H1 (cell line): ENCODE results near the gene KRTCAP2. TPM values are rescaled to one million over a fixed set of nuclear protein-coding genes. Genes with fewer than 3 reads are reported as not detected.

Source experiments
- CTCF ChIA-PET: fragments of 300-600 bp; sonication (Branson Sonifier 250); formaldehyde crosslinking; loops from one replicate; lab custom pipeline; 2021; ENCODE audit not compliant: partially characterized antibody; lab: Charles Lee
- POLR2A ChIA-PET: fragments of 300-600 bp; sonication (Branson Sonifier 250); formaldehyde crosslinking; loops from one replicate; lab custom pipeline; 2021; ENCODE audit warnings: inconsistent platforms; ENCODE audit not compliant: partially characterized antibody; lab: Charles Lee
- DNase-seq, 2 experiments: peaks; one replicate each; pipeline versions ENCODE4 v3.0.0 to v3.0.0-alpha.2; 2010 to 2022; ENCODE audit warnings: low spot score in 2 of 2, low read depth in 1 of 2, mixed read lengths in 1 of 2
- FAIRE-seq: peaks from 2 replicates; lab custom pipeline; 2011; peaks lifted over from hg19 to GRCh38; lab: Jason Lieb, UNC
- H2AFZ ChIP-seq: 2 replicates; pipeline ENCODE4 v1.8.1; 2012; ENCODE audit warnings: low read length, inconsistent platforms
- H2AK5ac ChIP-seq: 2 replicates; pipeline ENCODE4 v1.6.1; 2013; ENCODE audit warnings: low read depth, low read length
- H2BK120ac ChIP-seq: replicated peaks from 2 replicates; pipeline ENCODE3; 2013; ENCODE audit warnings: low read depth, low read length, inconsistent platforms
- H2BK12ac ChIP-seq: 2 replicates; pipeline ENCODE4 v1.6.1; 2013; ENCODE audit warnings: low read depth, low read length
- H2BK15ac ChIP-seq: 2 replicates; pipeline ENCODE4 v1.6.1; 2013; ENCODE audit warnings: low read length
- H2BK20ac ChIP-seq: 2 replicates; pipeline ENCODE4 v1.6.1; 2013; ENCODE audit warnings: low read length
- H2BK5ac ChIP-seq: 2 replicates; pipeline ENCODE4 v1.6.1; 2013; ENCODE audit warnings: low read depth, low read length
- H3K14ac ChIP-seq: 2 replicates; pipeline ENCODE4 v1.6.1; 2013; ENCODE audit warnings: inconsistent platforms; ENCODE audit not compliant: insufficient read length
- H3K18ac ChIP-seq: 2 replicates; pipeline ENCODE4 v1.6.1; 2013; ENCODE audit warnings: low read length; ENCODE audit errors: extremely low read depth
- H3K23ac ChIP-seq: 2 replicates; pipeline ENCODE4 v1.6.1; 2013; ENCODE audit warnings: inconsistent platforms; ENCODE audit not compliant: insufficient read length
- H3K23me2 ChIP-seq: 2 replicates; pipeline ENCODE4 v1.6.1; 2013; ENCODE audit warnings: low read depth, low read length
- H3K27ac ChIP-seq: 2 replicates; pipeline ENCODE4 v1.6.1; 2011; ENCODE audit warnings: low read depth, low read length, inconsistent platforms
- H3K27me3 ChIP-seq, 4 experiments: replicated peaks in 1 of 4; 1 replicate in 1 of 4; 2 replicates in 3 of 4; pipeline versions ENCODE4 v1.6.1 to v1.8.1; 2011 to 2013; ENCODE audit warnings: low read length in 3 of 4, mild to moderate bottlenecking in 3 of 4, inconsistent platforms in 2 of 4, mixed read lengths in 2 of 4, moderate library complexity in 1 of 4; ENCODE audit not compliant: control insufficient read depth in 3 of 4, insufficient read depth in 3 of 4; ENCODE audit errors: extremely low read depth in 1 of 4
- H3K36me3 ChIP-seq, 4 experiments: 2 replicates each; pipeline versions ENCODE4 v1.6.1 to v1.8.1; 2011 to 2013; ENCODE audit warnings: mild to moderate bottlenecking in 4 of 4, low read length in 3 of 4, moderate library complexity in 2 of 4, control low read depth in 1 of 4, inconsistent platforms in 1 of 4; ENCODE audit not compliant: insufficient read depth in 4 of 4, control insufficient read depth in 2 of 4
- H3K4ac ChIP-seq: replicated peaks from 2 replicates; pipeline ENCODE3; 2013; ENCODE audit warnings: low read length, low read depth, mixed read lengths, inconsistent platforms; ENCODE audit not compliant: insufficient read length
- H3K4me1 ChIP-seq, 4 experiments: replicated peaks in 1 of 4; 1 replicate in 1 of 4; 2 replicates in 3 of 4; pipeline versions ENCODE4 v1.6.1 to v1.8.1; 2011 to 2013; ENCODE audit warnings: low read length in 3 of 4, inconsistent platforms in 2 of 4, mixed read lengths in 1 of 4; ENCODE audit not compliant: insufficient read depth in 4 of 4, control insufficient read depth in 3 of 4
- H3K4me2 ChIP-seq, 2 experiments: 2 replicates each; pipeline versions ENCODE4 v1.6.1 to v1.8.1; 2011 to 2013; ENCODE audit warnings: low read depth in 2 of 2, low read length in 2 of 2, control low read depth in 1 of 2, inconsistent platforms in 1 of 2, mild to moderate bottlenecking in 1 of 2; ENCODE audit not compliant: insufficient read depth in 1 of 2
- H3K4me3 ChIP-seq, 4 experiments: fragments of 200-600, 300-600 bp in 1 of 4; sonication (generic), shearing (Covaris generic), sonication (Bioruptor Twin) in 1 of 4; 2 replicates each; pipeline versions ENCODE4 v1.5.1 to v1.8.1; 2011 to 2016; ENCODE audit warnings: low read length in 4 of 4, low read depth in 3 of 4, control low read depth in 2 of 4, inconsistent platforms in 2 of 4, mild to moderate bottlenecking in 2 of 4, mixed read lengths in 1 of 4, moderate library complexity in 1 of 4; ENCODE audit not compliant: insufficient read depth in 2 of 4; ENCODE audit errors: extremely low read depth in 1 of 4
- H3K56ac ChIP-seq: replicated peaks from 2 replicates; pipeline ENCODE3; 2013; ENCODE audit warnings: low read depth, mild to moderate bottlenecking, mixed read lengths, low read length, inconsistent platforms; ENCODE audit not compliant: insufficient read length
- H3K79me1 ChIP-seq: 2 replicates; pipeline ENCODE4 v1.6.1; 2013; ENCODE audit warnings: low read depth, low read length, control low read depth
- H3K79me2 ChIP-seq, 2 experiments: 2 replicates each; pipeline versions ENCODE4 v1.6.1 to v1.8.1; 2012 to 2013; ENCODE audit warnings: low read length in 2 of 2, mild to moderate bottlenecking in 2 of 2, inconsistent platforms in 1 of 2; ENCODE audit not compliant: insufficient read depth in 2 of 2, control insufficient read depth in 1 of 2
- H3K9ac ChIP-seq, 4 experiments: replicated peaks in 1 of 4; 1 replicate in 1 of 4; 2 replicates in 3 of 4; pipeline versions ENCODE4 v1.6.1 to v1.8.1; 2011 to 2013; ENCODE audit warnings: low read depth in 3 of 4, low read length in 3 of 4, control low read depth in 2 of 4, mild to moderate bottlenecking in 2 of 4, moderate library complexity in 2 of 4, inconsistent platforms in 1 of 4; ENCODE audit errors: extremely low read depth in 1 of 4
- H3K9me3 ChIP-seq, 2 experiments: 2 replicates each; pipeline versions ENCODE4 v1.6.1 to v1.8.1; 2012 to 2013; ENCODE audit warnings: mild to moderate bottlenecking in 2 of 2, moderate library complexity in 2 of 2, control low read depth in 1 of 2, inconsistent platforms in 1 of 2, low read depth in 1 of 2, low read length in 1 of 2, mixed read lengths in 1 of 2; ENCODE audit not compliant: insufficient read depth in 2 of 2
- H4K20me1 ChIP-seq, 2 experiments: replicated peaks in 1 of 2; 2 replicates each; pipeline versions ENCODE3 to v1.8.1; 2011 to 2013; ENCODE audit warnings: inconsistent platforms in 2 of 2, low read length in 2 of 2, mild to moderate bottlenecking in 1 of 2; ENCODE audit not compliant: insufficient read depth in 2 of 2, control insufficient read depth in 1 of 2
- H4K5ac ChIP-seq: 2 replicates; pipeline ENCODE4 v1.6.1; 2013; ENCODE audit warnings: low read length, low read depth, mixed read lengths, inconsistent platforms; ENCODE audit not compliant: insufficient read length
- H4K8ac ChIP-seq: 2 replicates; pipeline ENCODE4 v1.8.0; 2013; ENCODE audit warnings: mild to moderate bottlenecking, moderate library complexity, low read length, inconsistent platforms; ENCODE audit not compliant: insufficient read depth; ENCODE audit errors: extremely low read depth
- H4K91ac ChIP-seq: replicated peaks from 2 replicates; pipeline ENCODE3; 2013; ENCODE audit warnings: low read length, mixed read lengths, inconsistent platforms; ENCODE audit not compliant: insufficient read length
- E2F6 ChIP-seq: IDR thresholded peaks from 2 replicates; pipeline ENCODE4 v1.6.1; 2012; ENCODE audit warnings: inconsistent platforms
- KDM5A ChIP-seq: fragments of 200-600 bp; IDR thresholded peaks from 2 replicates; pipeline ENCODE4 v1.7.1; 2012; ENCODE audit warnings: mild to moderate bottlenecking, low read length, inconsistent platforms, mixed read lengths
- POLR2A ChIP-seq, 2 experiments: IDR thresholded peaks; 1 replicate in 1 of 2; 2 replicates in 1 of 2; pipeline ENCODE4 v1.6.1; 2011; ENCODE audit warnings: low read depth in 2 of 2, low read length in 2 of 2, mild to moderate bottlenecking in 2 of 2; ENCODE audit errors: control extremely low read depth in 1 of 2
- POLR2AphosphoS5 ChIP-seq: IDR thresholded peaks from 2 replicates; pipeline ENCODE4 v1.6.1; 2011; ENCODE audit warnings: low read depth, low read length
- RBBP5 ChIP-seq: IDR thresholded peaks from 2 replicates; pipeline ENCODE4 v1.7.1; 2012; ENCODE audit warnings: low read depth, mild to moderate bottlenecking, inconsistent platforms, low read length, moderate library complexity, borderline replicate concordance
- RFX5 ChIP-seq: IDR thresholded peaks from 2 replicates; pipeline ENCODE4 v1.6.1; 2011; ENCODE audit warnings: low read depth, low read length, improper control_type of control experiment, borderline replicate concordance
- RNF2 ChIP-seq: fragments of 200-900, 300-1000 bp; sonication (generic); IDR thresholded peaks from 2 replicates; pipeline ENCODE4 v1.7.1; 2016; ENCODE audit warnings: borderline replicate concordance, low read depth, mild to moderate bottlenecking, antibody characterized with exemption, low read length; ENCODE audit not compliant: poor library complexity, severe bottlenecking; ENCODE audit errors: missing control alignments
- SIN3A ChIP-seq, 2 experiments: IDR thresholded peaks in 1 of 2; conservative IDR thresholded peaks in 1 of 2; 2 replicates each; pipeline ENCODE4 v1.6.1; 2011 to 2012; ENCODE audit warnings: low read length in 2 of 2, improper control_type of control experiment in 1 of 2, low read depth in 1 of 2, mild to moderate bottlenecking in 1 of 2
- SP4 ChIP-seq: IDR thresholded peaks from 2 replicates; pipeline ENCODE4 v1.6.1; 2012; ENCODE audit warnings: low read length, inconsistent platforms
- WGBS, 2 experiments: shearing (Covaris generic) in 1 of 2; methylation state at CpG; one replicate each; pipeline versions ENCODE4 v1.1.6 to v1.1.7; 2013 to 2015; ENCODE audit warnings: low lambda C conversion rate in 2 of 2, mixed read lengths in 2 of 2, inconsistent platforms in 1 of 2, low coverage in 1 of 2, missing lambda C conversion rate in 1 of 2; ENCODE audit not compliant: insufficient replicate concordance in 2 of 2, insufficient coverage in 1 of 2, insufficient read length in 1 of 2; ENCODE audit errors: extremely low coverage in 1 of 2, missing lambda C conversion rate in 1 of 2; 5-methylcytosine and 5-hydroxymethylcytosine counted together
- polyA plus RNA-seq, 7 experiments: library from polyadenylated mRNA; depleted of rRNA in 3 of 7; stranded (reverse) in 5 of 7; unstranded in 2 of 7; fragments of >200 nt in 5 of 7; fragments of 200-250 nt in 2 of 7; gene quantifications; 1 replicate in 5 of 7; 2 replicates in 1 of 7; 4 replicates in 1 of 7; pipeline versions ENCODE4 v1.2.1 to v1.2.3, GENCODE V29; 2011 to 2013; ENCODE audit warnings: missing spikeins in 2 of 7, mixed read lengths in 2 of 7
- total RNA-seq: library from RNA; stranded (reverse); fragmentation: NEBNext Ultra II Directional; extraction: Animal tissue kit (Norgen Biotek cat#: 25700); gene quantifications from 2 replicates; pipeline ENCODE4 v1.2.1, GENCODE V29; 2021

KRTCAP2 gene
- total and polyA plus RNA-seq, 2 of the 8 experiments (the other 6 are each of a cell fraction or from before 2014, with no cell fraction given), result 146 to 317 TPM

GRCh38 chr1:155166471-155167165 is 6.5 kb downstream of the KRTCAP2 start:
- Histone ChIP-seq H2BK12ac (peak overlapping the region; percentile 87; the same call in 1 of the 2 replicates), H3K14ac (no peak overlapping the region), H3K23ac (no peak overlapping the region), H3K9me3 (no peaks in the 10 kb centered on the region), H2AK5ac (no peak overlapping the region), H2BK20ac (0 out of 2 replicates have a peak overlapping the region, but pooled peaks have one; percentile 2), H3K56ac (no peak overlapping the region), H3K4me2 (peak overlapping the region; percentile 63 to 100), H4K5ac (peak overlapping the region; percentile 46), H3K79me1 (no peaks in the 10 kb centered on the region), H4K20me1 (no peaks in the 10 kb centered on the region), H4K91ac (peak overlapping the region; percentile 75), H3K27ac (no peak overlapping the region), H3K18ac (peak overlapping the region; percentile 73), H3K79me2 (peaks cover 0 to 2% of the 10 kb centered on the region in 2 experiments; a peak in 1 of 4 replicates), H3K36me3 (peaks cover 0 to 10% (median 7%) of the 10 kb centered on the region in 4 experiments; a peak in 4 of 8 replicates), H4K8ac (peak overlapping the region; percentile 42), H2BK120ac (no peak overlapping the region), H3K9ac (0 out of 7 replicates have a peak overlapping the region, but pooled peaks of 1 of the 4 experiments have one; percentile 8), H2BK5ac (peak overlapping the region; percentile 60; the same call in 1 of the 2 replicates), H3K27me3 (no peaks in the 10 kb centered on the region), H3K4ac (peak overlapping the region; percentile 71), H2AFZ (peak overlapping the region; percentile 37), H3K4me1 (peaks cover 2 to 17% (median 13%) of the 10 kb centered on the region in 4 experiments), H3K23me2 (peaks cover 11% of the 10 kb centered on the region), H3K4me3 (peak overlapping the region; percentile 28 to 71 (median 32); a peak in 6 of 8 replicates), H2BK15ac (peak overlapping the region; percentile 100; the same call in 1 of the 2 replicates)
- DNase-seq (peak in 1 of 2 experiments; percentile 82), FAIRE-seq (no peak)
- ChIA-PET CTCF (interaction anchor here (0.6 to 12.4 kb wide), 31 partner anchors 7 to 560 kb away, joined by 3 to 215 read pairs (median 5); partner anchors contain the start of genes DPM3, EFNA1, EFNA4 and SLC50A1), POLR2A (interaction anchor here (0.5 to 3.0 kb wide), 15 partner anchors 8 to 195 kb away, joined by 3 to 24 read pairs (median 4); partner anchors contain the start of gene SLC50A1)
- WGBS, 2 experiments, result 14% methylated on average over 18 of the region's 27 CpGs; no CpG with 5 or more reads in 1 of the 2 experiments
- TF ChIP-seq RNF2 (no peak), POLR2AphosphoS5 (no peak), SP4 (0 out of 2 replicates have a peak, but pooled peaks have one; percentile 19), E2F6 (peak; percentile 51), KDM5A (no peak), RBBP5 (0 out of 2 replicates have a peak, but pooled peaks have one; percentile 48), RFX5 (no peak), POLR2A (IDR thresholded peaks at IDR 0.05; ENCODE audit: control extremely low read depth in 1 of 2, low read depth in 2 of 2, low read length in 2 of 2) (peak in 1 of 2 experiments; percentile 8; a peak in 1 of 3 replicates), SIN3A (conservative IDR thresholded peaks at IDR 0.05 in 1 of 2, IDR thresholded peaks at IDR 0.05 in 1 of 2; ENCODE audit: low read depth in 1 of 2, low read length in 2 of 2) (peak in 1 of 2 experiments; percentile 54; a peak in 1 of 4 replicates)
